Measurements from ENCODE around the gene CRYL1.

DNA sequence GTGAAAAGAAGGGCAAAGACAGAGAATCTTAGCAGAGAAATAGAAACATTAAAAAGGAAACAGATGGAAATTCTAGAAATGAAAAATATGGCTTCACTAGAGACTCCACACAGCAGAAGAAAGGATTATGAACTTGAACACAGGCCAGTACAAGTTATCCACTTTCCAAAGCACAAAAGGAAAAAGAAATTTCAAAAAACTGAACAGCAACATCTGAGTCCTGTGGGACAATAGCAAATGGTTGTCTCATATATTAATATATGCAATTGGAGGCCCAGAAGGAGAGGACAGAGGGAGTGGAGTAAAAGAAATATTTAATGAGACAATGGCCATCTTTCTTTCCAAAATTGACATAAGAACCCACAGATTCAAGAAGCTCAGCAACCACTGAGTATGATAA lies 151.8 kb downstream of the CRYL1 start:
- TF ChIP-seq, protein P1, sequence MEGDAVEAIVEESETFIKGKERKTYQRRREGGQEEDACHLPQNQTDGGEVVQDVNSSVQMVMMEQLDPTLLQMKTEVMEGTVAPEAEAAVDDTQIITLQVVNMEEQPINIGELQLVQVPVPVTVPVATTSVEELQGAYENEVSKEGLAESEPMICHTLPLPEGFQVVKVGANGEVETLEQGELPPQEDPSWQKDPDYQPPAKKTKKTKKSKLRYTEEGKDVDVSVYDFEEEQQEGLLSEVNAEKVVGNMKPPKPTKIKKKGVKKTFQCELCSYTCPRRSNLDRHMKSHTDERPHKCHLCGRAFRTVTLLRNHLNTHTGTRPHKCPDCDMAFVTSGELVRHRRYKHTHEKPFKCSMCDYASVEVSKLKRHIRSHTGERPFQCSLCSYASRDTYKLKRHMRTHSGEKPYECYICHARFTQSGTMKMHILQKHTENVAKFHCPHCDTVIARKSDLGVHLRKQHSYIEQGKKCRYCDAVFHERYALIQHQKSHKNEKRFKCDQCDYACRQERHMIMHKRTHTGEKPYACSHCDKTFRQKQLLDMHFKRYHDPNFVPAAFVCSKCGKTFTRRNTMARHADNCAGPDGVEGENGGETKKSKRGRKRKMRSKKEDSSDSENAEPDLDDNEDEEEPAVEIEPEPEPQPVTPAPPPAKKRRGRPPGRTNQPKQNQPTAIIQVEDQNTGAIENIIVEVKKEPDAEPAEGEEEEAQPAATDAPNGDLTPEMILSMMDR (IDR thresholded peaks at IDR 0.05; ENCODE audit: low read length) = no peak
- TF ChIP-seq EZH2 (optimal IDR thresholded peaks at IDR 0.05; ENCODE audit: low read depth, low read length) = no peak

Measured in MM.1S (cell line).